Measurements from ENCODE around the gene ZBTB47.

ZBTB47 gene

DNA sequence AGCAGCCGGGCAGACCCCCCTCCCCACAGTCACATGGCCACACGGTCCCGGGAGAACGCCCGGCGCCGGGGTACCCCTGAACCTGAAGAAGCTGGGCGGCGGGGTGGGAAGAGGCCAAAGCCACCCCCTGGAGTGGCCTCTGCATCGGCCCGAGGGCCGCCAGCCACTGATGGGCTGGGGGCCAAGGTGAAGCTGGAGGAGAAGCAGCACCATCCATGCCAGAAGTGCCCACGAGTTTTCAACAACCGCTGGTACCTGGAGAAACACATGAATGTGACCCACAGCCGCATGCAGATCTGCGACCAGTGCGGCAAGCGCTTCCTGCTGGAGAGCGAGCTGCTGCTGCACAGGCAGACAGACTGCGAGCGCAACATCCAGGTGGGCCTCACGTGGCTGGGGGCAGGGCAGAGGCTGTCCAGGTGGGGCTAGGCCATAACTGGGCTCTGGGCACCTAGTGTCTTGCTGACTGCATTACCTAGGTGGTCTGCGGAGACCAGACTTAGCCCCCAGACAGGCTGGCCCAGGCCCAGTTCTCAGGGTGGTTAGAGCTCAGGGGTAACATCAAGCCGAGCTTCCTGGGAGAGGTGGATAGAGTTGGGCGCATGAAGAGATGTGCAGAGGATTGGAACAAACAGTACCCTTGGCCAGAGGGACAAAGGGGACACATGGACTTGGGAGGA, 6.1 kb downstream of the ZBTB47 start:
- Histone ChIP-seq H3K27me3 (ENCODE audit: control insufficient read depth, insufficient read depth, low read length) (no peaks in the 10 kb centered on the region), H3K36me3 (ENCODE audit: control insufficient read depth, insufficient read depth, low read length) (0 out of 2 replicates have a peak, but pooled peaks cover 3% of the 10 kb centered on the region), H3K4me1 (ENCODE audit: control insufficient read depth, insufficient read depth, low read length) (peaks cover 10% of the 10 kb centered on the region; the same call in 1 of the 2 replicates), H3K27ac (ENCODE audit: low read depth, low read length) (no peak overlapping the region), H3K4me3 (ENCODE audit: low read depth, low read length) (no peak overlapping the region), H3K9ac (ENCODE audit: low read depth, low read length) (no peak overlapping the region), H3K9me3 (ENCODE audit: control insufficient read depth, insufficient read depth, low read length) (no peaks in the 10 kb centered on the region)

DNA sequence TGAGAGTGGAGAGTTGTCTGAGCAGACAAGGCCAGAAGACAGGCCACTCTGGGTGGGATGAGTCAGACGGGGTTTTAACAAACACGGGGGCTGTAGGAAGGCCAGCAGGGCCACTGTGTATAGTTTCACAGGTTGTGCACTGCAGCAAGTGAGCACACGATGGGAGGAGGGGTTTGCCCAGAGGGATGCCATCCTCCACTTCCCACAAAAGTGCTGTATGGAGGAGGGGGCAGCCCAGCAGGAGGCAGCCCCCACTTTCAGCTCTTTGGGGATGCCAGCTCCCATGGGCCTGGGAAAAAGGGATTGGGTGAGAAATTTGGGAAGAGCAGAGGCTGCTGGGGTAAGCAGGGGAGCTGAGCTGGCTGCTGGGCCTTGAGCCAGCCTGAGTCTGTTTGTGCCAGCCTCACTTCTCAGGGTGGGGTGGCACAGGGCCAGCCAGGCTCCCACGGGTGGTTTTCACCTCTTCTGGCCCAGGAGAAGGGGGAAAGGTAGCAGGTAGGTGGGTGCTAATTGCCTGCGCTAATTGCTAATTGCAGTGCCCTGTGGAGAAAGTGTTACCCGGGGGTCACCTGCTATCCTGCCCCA, 6.7 kb downstream of the ZBTB47 start:
- Histone ChIP-seq H3K4me1 (ENCODE audit: control insufficient read depth, insufficient read depth, low read length) (peaks cover 6% of the 10 kb centered on the region; the same call in 1 of the 2 replicates), H3K4me3 (ENCODE audit: low read depth, low read length) (no peak overlapping the region), H3K27me3 (ENCODE audit: control insufficient read depth, insufficient read depth, low read length) (no peaks in the 10 kb centered on the region), H3K9ac (ENCODE audit: low read depth, low read length) (no peak overlapping the region), H3K36me3 (ENCODE audit: control insufficient read depth, insufficient read depth, low read length) (0 out of 2 replicates have a peak, but pooled peaks cover 3% of the 10 kb centered on the region), H3K27ac (ENCODE audit: low read depth, low read length) (no peak overlapping the region), H3K9me3 (ENCODE audit: control insufficient read depth, insufficient read depth, low read length) (no peaks in the 10 kb centered on the region)

DNA sequence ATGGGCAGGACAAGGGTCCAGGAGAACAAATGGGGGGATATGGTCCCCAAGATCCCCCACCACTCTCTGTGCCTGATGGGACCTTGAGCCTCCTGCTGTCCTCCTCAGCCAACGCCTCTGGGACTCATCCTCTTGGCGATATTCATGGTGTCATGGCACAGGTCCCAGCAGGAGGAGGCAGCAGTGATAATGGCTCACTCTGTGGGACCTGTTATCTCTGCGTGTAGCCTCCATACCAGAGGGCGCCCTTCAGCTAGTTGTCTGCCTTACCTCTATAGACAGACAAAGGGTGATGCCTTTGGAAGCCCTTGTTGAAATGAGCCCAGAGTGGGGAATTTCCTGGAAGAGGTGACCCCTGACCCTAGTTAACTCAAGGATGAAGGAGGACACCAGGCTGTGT, 7.4 kb downstream of the ZBTB47 start:
- H3K9ac ChIP-seq (ENCODE audit: low read depth, low read length) = no peak overlapping the region
- H3K27me3 ChIP-seq (ENCODE audit: control insufficient read depth, insufficient read depth, low read length) = no peaks in the 10 kb centered on the region
- H3K4me3 ChIP-seq (ENCODE audit: low read depth, low read length) = no peak overlapping the region
- H3K9me3 ChIP-seq (ENCODE audit: control insufficient read depth, insufficient read depth, low read length) = no peaks in the 10 kb centered on the region
- H3K27ac ChIP-seq (ENCODE audit: low read depth, low read length) = no peak overlapping the region
- H3K4me1 ChIP-seq (ENCODE audit: control insufficient read depth, insufficient read depth, low read length) = no peaks in the 10 kb centered on the region
- 0 out of 2 replicates have a peak, but pooled peaks cover 3% of the 10 kb centered on the region for H3K36me3 ChIP-seq (ENCODE audit: control insufficient read depth, insufficient read depth, low read length)

DNA sequence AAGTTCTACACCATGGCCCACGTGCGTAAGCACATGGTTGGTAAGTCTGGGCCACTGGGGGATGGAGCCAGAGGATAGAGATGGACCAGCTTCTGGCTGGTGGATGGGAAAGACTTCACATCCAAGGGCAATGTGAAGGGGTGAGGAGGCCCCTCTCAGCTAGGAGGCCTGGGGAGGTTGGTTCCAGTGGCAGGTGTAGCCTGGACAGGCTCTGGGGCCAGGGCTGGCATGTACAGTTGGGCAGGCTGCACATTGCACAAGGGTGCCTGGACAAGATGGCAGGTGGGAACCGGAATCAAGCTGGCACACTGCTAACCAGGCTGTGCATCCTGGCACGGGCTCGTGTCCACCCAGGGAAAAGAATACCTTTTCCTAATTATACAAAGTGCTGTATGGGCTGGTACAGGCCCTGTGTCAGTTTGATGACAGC, 8.1 kb downstream of the ZBTB47 start:
- Histone ChIP-seq H3K36me3 (ENCODE audit: control insufficient read depth, insufficient read depth, low read length) (0 out of 2 replicates have a peak, but pooled peaks cover 3% of the 10 kb centered on the region), H3K9ac (ENCODE audit: low read depth, low read length) (no peak overlapping the region), H3K27ac (ENCODE audit: low read depth, low read length) (no peak overlapping the region), H3K4me1 (ENCODE audit: control insufficient read depth, insufficient read depth, low read length) (no peaks in the 10 kb centered on the region), H3K4me3 (ENCODE audit: low read depth, low read length) (no peak overlapping the region), H3K9me3 (ENCODE audit: control insufficient read depth, insufficient read depth, low read length) (no peaks in the 10 kb centered on the region), H3K27me3 (ENCODE audit: control insufficient read depth, insufficient read depth, low read length) (no peaks in the 10 kb centered on the region)

DNA sequence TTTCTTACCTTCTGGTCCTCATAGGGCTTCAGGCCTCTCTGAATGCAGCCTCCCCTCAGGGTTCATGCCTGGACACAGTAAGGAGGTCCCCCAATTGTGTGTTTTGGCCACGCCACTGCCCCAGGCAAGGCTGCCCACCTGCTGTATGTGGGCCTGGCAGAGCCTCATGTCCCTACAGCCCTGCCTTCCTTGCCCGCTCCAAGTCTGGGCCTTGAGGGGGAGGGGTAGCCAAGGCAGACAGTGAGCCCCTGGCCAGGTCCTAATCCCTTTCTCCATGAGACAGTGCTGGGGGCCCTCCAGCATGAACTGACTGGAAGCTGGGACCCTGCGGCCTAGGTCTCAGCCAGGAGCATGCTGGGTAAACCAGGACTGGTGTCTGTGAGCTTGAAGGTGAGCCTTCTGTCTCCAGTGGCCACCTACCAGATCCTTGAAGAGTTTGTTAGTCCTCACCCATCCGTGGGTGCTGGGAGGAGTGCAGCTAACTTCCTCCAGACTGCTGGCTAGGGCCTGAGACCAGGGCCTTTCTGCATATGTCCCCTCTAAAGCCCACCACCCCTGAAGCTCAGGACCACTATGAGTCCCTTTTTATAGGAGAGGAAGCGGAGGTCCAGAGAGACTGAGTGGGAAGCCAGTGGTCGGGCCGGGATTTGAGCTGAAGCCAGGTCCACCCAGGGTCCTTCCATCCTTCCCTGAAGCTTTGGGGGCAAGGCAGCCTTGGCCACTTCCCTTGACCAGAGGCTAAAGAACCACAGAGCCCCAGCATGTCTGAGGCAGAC, 8.7 kb downstream of the ZBTB47 start:
- Histone ChIP-seq H3K27ac (ENCODE audit: low read depth, low read length) (no peak overlapping the region), H3K36me3 (ENCODE audit: control insufficient read depth, insufficient read depth, low read length) (0 out of 2 replicates have a peak, but pooled peaks cover 3% of the 10 kb centered on the region), H3K4me3 (ENCODE audit: low read depth, low read length) (no peak overlapping the region), H3K9me3 (ENCODE audit: control insufficient read depth, insufficient read depth, low read length) (no peaks in the 10 kb centered on the region), H3K27me3 (ENCODE audit: control insufficient read depth, insufficient read depth, low read length) (no peaks in the 10 kb centered on the region), H3K4me1 (ENCODE audit: control insufficient read depth, insufficient read depth, low read length) (no peaks in the 10 kb centered on the region), H3K9ac (ENCODE audit: low read depth, low read length) (no peak overlapping the region)

DNA sequence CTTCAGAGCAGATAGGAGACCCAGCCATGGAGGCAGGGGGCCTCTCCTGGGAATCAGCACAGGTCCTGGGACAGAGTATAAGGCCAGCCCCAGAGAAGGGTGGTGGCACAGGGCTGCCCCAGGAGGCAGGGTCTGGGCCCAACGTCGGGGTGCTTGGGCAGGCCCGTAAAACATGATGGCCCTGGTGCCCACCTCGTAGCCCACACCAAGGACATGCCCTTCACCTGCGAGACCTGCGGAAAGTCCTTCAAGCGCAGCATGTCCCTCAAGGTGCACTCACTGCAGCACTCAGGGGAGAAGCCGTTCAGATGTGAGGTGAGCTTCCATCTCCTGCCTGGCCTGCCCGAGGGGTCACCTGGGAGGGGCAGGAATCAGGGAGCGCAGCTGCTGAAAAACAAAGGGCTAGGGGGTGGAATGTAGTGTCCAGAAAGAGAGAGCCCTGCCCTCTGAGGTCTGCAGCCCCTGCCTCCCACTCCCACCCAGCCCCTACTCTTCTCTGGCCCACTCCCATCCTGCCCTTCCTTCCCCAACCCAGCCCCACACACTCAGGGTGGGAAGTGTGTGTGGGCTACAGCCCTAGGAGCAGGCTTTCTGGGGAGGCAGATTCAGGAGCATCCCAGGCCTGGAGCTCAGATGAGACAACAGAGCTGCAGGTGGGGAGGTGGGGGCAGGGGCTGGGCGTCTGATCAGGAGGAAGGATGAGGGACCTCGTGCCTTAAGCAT, 9.5 kb downstream of the ZBTB47 start:
- H3K4me3 ChIP-seq (ENCODE audit: low read depth, low read length) = no peak overlapping the region
- H3K27ac ChIP-seq (ENCODE audit: low read depth, low read length) = no peak overlapping the region
- 0 out of 2 replicates have a peak, but pooled peaks cover 3% of the 10 kb centered on the region for H3K36me3 ChIP-seq (ENCODE audit: control insufficient read depth, insufficient read depth, low read length)
- H3K4me1 ChIP-seq (ENCODE audit: control insufficient read depth, insufficient read depth, low read length) = no peaks in the 10 kb centered on the region
- H3K9ac ChIP-seq (ENCODE audit: low read depth, low read length) = no peak overlapping the region
- H3K9me3 ChIP-seq (ENCODE audit: control insufficient read depth, insufficient read depth, low read length) = no peaks in the 10 kb centered on the region
- no peaks in the 10 kb centered on the region for H3K27me3 ChIP-seq (ENCODE audit: control insufficient read depth, insufficient read depth, low read length)

DNA sequence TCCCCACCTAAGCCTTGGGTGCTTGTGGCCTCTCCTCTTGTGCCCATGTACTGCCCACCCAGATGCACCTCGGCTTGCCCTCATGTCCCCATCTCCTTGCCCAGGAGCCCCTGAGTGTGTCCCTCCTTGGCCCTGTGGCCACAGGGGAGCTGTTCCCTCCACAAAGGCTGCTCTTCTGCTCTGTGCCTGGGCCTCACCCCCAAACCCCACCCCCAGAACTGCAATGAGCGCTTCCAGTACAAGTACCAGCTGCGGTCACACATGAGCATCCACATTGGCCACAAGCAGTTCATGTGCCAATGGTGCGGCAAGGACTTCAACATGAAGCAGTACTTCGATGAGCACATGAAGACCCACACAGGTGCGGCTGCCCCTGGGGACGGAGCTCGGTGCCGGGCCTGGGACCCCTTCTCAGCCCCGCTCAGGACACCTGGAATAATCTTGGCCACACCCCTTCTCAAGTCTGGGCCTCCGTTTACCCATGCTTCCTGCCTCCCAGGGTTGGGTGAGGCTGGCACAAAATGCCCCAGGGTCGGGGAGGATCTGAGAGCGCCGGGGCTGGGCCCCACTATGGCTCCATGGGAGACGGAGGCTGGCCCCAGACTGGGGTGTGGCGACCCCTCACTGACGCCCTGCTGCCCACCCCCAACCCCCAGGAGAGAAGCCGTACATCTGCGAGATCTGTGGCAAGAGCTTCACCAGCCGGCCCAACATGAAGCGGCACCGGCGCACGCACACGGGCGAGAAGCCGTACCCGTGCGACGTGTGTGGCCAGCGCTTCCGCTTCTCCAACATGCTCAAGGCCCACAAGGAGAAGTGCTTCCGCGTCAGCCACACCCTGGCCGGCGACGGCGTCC, 10.3 kb downstream of the ZBTB47 start:
- no peak overlapping the region for H3K27ac ChIP-seq (ENCODE audit: low read depth, low read length)
- H3K9me3 ChIP-seq (ENCODE audit: control insufficient read depth, insufficient read depth, low read length) = no peaks in the 10 kb centered on the region
- no peak overlapping the region for H3K9ac ChIP-seq (ENCODE audit: low read depth, low read length)
- H3K27me3 ChIP-seq (ENCODE audit: control insufficient read depth, insufficient read depth, low read length) = no peaks in the 10 kb centered on the region
- H3K36me3 ChIP-seq (ENCODE audit: control insufficient read depth, insufficient read depth, low read length) = no peaks in the 10 kb centered on the region
- no peak overlapping the region for H3K4me3 ChIP-seq (ENCODE audit: low read depth, low read length)
- no peaks in the 10 kb centered on the region for H3K4me1 ChIP-seq (ENCODE audit: control insufficient read depth, insufficient read depth, low read length)

DNA sequence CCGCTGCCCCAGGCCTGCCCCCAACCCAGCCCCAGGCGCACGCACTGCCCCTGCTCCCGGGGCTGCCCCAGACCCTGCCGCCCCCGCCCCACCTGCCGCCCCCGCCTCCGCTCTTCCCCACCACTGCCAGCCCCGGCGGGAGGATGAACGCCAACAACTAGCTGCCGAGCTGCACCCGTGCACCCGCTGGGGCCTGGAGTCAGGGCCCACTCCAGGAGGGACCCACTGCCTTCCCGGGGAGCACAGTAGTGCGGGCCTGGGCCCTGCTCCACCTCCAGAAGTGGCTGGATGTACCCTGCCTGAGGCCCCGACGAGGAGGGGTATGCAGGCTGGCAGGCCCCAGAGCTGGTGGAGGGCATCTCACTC, 10.9 kb downstream of the ZBTB47 start:
- Histone ChIP-seq H3K9ac (ENCODE audit: low read depth, low read length) (no peak overlapping the region), H3K4me1 (ENCODE audit: control insufficient read depth, insufficient read depth, low read length) (no peaks in the 10 kb centered on the region), H3K4me3 (ENCODE audit: low read depth, low read length) (no peak overlapping the region), H3K36me3 (ENCODE audit: control insufficient read depth, insufficient read depth, low read length) (no peaks in the 10 kb centered on the region), H3K27me3 (ENCODE audit: control insufficient read depth, insufficient read depth, low read length) (no peaks in the 10 kb centered on the region), H3K27ac (ENCODE audit: low read depth, low read length) (no peak overlapping the region), H3K9me3 (ENCODE audit: control insufficient read depth, insufficient read depth, low read length) (no peaks in the 10 kb centered on the region)

DNA sequence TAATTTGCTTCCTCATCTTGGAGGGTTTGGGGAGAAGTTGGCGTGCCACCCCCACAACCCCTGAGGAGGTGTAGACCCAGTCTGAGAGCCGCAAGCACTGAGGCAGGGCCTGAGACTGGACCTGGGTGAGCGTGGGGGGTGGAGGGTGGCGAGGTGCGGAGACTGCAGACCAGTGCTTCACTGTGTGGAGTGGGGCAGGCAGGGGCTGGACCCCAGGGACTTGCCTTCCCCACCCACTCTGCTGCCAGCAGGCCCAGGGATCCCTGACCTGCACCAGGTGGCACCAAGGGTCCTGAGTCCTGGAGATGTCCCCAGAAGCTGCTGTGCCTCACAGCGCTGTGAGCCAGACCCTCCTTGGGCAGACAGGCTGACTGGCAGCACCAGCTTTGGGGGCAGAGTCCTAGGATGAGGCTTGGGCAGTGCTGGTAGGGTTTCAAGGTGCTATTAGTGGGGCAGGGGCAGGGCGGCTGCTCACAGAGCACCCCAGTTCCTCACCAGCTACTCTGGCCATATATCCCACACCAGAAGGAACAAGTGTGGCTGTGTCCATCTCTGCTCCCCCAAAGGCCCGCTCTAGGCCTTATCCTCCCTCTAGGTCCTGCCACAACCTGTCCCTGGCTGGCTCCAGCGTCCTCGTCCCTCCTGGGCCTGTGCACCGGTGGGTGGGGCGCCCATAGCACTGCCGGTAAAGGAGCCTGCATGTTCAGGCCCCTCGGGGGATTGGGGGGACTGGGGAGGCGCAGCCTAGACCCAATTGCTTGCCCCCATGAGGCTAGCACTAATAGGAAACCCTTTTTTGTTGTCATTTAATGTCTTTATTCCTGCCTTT, 11.8 kb downstream of the ZBTB47 start:
- H3K27ac ChIP-seq (ENCODE audit: low read depth, low read length) = no peak overlapping the region
- no peaks in the 10 kb centered on the region for H3K9me3 ChIP-seq (ENCODE audit: control insufficient read depth, insufficient read depth, low read length)
- H3K36me3 ChIP-seq (ENCODE audit: control insufficient read depth, insufficient read depth, low read length) = no peaks in the 10 kb centered on the region
- no peaks in the 10 kb centered on the region for H3K4me1 ChIP-seq (ENCODE audit: control insufficient read depth, insufficient read depth, low read length)
- no peak overlapping the region for H3K9ac ChIP-seq (ENCODE audit: low read depth, low read length)
- H3K4me3 ChIP-seq (ENCODE audit: low read depth, low read length) = no peak overlapping the region
- H3K27me3 ChIP-seq (ENCODE audit: control insufficient read depth, insufficient read depth, low read length) = no peaks in the 10 kb centered on the region
